Measurements from ENCODE around the gene GIGYF2. TPM values are rescaled to one million over a fixed set of nuclear protein-coding genes. Genes with fewer than 3 reads are reported as not detected.

Gene GIGYF2
- total and polyA plus RNA-seq, 9 donors: 22.1 to 83.6 (median 68.4) TPM

DNA sequence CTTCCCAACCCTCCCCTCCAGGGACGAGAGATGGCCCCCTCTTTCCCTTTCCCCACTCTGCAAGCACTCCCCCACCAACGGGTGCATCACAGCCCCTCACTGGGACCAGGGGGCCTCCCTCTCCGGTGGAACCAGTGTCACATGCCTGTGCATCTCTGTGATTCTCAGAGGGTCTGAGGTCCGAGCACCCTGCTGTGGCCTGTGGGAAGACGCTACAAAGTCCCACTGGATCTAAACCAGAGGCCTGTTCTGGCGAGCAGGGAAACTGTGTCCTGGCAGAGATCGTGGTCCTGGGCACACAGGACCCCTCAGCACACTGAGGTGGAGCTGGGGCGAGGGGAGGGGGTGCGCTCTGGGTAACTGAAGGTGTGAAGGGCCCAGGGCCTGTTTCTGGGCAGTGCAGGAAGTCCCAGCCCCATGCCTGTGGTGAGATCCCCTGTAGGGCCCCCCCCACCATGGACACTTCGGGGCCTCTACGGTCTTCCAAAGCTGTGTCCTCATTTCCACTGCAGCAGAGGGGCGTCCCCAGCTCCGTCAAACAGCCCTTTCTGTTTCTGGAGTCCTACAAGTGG, 180.9 kb downstream of the GIGYF2 start:
- no peak overlapping the region for H3K4me3 ChIP-seq
- DNase-seq: peak in 1 of 5 donors; percentile 9
- WGBS, 3 donors: 89 to 95% (median 92%) methylated on average over 13 of the region's 13 CpGs
- H3K27me3 ChIP-seq: no peaks in the 10 kb centered on the region
- H3K4me1 ChIP-seq (ENCODE audit: insufficient read depth): peaks cover 4% of the 10 kb centered on the region
- H3K27ac ChIP-seq: no peak overlapping the region
- H3K9me3 ChIP-seq: no peaks in the 10 kb centered on the region
- intact Hi-C loops (cut with DNase I): no loop called here
- no peaks in the 10 kb centered on the region for H3K36me3 ChIP-seq
- no peak for TF ChIP-seq EP300 (IDR thresholded peaks at IDR 0.05)
- TF ChIP-seq, protein P1, sequence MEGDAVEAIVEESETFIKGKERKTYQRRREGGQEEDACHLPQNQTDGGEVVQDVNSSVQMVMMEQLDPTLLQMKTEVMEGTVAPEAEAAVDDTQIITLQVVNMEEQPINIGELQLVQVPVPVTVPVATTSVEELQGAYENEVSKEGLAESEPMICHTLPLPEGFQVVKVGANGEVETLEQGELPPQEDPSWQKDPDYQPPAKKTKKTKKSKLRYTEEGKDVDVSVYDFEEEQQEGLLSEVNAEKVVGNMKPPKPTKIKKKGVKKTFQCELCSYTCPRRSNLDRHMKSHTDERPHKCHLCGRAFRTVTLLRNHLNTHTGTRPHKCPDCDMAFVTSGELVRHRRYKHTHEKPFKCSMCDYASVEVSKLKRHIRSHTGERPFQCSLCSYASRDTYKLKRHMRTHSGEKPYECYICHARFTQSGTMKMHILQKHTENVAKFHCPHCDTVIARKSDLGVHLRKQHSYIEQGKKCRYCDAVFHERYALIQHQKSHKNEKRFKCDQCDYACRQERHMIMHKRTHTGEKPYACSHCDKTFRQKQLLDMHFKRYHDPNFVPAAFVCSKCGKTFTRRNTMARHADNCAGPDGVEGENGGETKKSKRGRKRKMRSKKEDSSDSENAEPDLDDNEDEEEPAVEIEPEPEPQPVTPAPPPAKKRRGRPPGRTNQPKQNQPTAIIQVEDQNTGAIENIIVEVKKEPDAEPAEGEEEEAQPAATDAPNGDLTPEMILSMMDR (IDR thresholded peaks at IDR 0.05): no peak
- no peak for TF ChIP-seq POLR2A (IDR thresholded peaks at IDR 0.05)

DNA sequence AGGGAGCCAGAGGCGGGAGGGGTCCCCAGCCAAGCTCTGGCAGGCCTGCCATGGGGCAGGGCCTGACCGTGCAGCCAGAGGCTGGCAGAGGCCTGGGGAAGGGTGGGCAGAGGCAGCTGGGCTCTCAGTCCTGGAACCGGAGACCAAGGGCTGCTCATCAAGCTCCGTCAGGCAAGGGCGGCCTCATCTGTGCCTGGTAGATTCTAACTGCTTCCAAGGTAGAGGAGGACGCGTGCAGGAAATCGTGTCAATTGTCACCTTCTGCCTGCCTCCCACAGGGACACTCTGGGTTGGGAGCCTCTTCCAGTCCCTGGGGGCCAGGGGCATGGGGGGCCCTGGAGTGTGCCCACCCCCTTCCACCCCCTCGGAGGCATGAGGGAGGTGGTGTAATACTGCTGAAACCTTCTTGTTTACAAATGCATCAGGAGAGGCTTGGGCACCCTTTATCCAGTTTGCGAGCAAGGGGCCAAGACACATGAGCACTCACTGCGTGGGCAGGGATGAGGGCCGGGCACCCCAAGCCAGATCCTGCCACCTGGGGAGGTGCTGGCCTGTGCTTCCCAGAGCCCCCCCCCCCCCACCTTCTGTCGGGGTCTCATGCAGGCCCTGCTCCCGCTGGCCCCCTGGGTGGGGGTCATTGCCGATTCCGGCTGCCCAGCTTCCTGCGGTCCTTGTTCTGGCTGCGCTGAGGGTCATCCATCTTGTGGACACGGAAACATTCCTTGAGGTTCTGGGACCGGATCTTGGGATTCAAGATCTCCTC, 181.9 kb downstream of the GIGYF2 start:
- peaks cover 4% of the 10 kb centered on the region for H3K4me1 ChIP-seq (ENCODE audit: insufficient read depth)
- H3K36me3 ChIP-seq: no peaks in the 10 kb centered on the region
- 82 to 94% (median 88%) methylated on average over 18 to 20 of the region's 20 CpGs for WGBS, 3 donors
- H3K27ac ChIP-seq: no peak overlapping the region
- intact Hi-C loops (cut with DNase I): no loop called here
- H3K9me3 ChIP-seq: no peaks in the 10 kb centered on the region
- peak in 1 of 5 donors; percentile 19 for DNase-seq
- H3K27me3 ChIP-seq: no peaks in the 10 kb centered on the region
- no peak overlapping the region for H3K4me3 ChIP-seq
- TF ChIP-seq, protein P1 (IDR thresholded peaks at IDR 0.05): no peak
- no peak for TF ChIP-seq EP300 (IDR thresholded peaks at IDR 0.05)
- no peak for TF ChIP-seq POLR2A (IDR thresholded peaks at IDR 0.05)

DNA sequence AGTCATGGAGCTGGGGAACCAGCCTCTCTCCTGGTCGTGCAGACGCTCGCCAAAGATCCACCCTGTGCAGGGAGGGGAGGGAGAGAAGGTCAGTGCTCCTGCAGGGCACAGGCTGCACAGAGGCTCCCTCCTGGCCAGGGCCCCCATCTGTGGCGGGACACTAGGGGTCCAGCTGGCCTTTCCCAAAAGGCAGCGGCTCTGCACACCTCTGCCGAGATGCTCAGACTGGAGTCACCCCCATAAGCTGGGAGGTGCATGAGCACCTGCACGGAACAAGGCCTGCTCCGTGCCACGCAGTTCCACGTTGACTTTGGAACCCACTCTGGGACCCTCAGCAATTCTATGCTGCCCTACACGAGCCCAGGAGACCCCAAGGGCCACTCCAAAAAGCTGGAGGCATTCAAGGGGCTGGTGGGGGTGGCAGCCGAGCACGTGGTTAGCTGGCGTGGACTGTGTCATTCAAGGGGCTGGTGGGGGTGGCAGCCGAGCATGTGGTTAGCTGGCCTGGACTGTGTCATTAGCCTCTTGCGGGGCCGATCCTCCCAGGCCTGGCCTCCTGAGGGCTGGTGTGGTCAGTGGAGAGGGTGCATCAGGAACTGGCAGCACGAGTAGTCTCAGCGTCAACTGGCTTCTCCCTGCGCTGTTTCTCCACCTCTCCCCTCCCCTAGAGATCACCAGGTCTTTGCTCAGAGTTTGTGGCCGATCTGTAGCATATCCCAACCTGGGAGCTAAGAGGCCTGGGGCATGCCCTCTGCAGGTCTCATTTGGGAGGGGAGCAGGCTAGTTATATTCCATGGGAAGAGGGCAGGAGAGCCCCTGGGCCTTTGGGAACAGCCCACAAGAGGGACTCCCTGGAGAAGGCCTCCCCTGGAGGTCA, 182.7 kb downstream of the GIGYF2 start:
- peaks cover 4% of the 10 kb centered on the region for H3K4me1 ChIP-seq (ENCODE audit: insufficient read depth)
- TF ChIP-seq EP300 (IDR thresholded peaks at IDR 0.05) (no peak), POLR2A (IDR thresholded peaks at IDR 0.05) (no peak)
- TF ChIP-seq, protein P1 (IDR thresholded peaks at IDR 0.05): no peak
- H3K27me3 ChIP-seq: no peaks in the 10 kb centered on the region
- intact Hi-C loops (cut with DNase I): no loop called here
- H3K27ac ChIP-seq: no peak overlapping the region
- 86 to 88% (median 87%) methylated on average over 20 to 21 of the region's 21 CpGs for WGBS, 3 donors
- no peaks in the 10 kb centered on the region for H3K36me3 ChIP-seq
- no peaks in the 10 kb centered on the region for H3K9me3 ChIP-seq
- no peak overlapping the region for H3K4me3 ChIP-seq
- DNase-seq: peak in 1 of 5 donors; percentile 19

DNA sequence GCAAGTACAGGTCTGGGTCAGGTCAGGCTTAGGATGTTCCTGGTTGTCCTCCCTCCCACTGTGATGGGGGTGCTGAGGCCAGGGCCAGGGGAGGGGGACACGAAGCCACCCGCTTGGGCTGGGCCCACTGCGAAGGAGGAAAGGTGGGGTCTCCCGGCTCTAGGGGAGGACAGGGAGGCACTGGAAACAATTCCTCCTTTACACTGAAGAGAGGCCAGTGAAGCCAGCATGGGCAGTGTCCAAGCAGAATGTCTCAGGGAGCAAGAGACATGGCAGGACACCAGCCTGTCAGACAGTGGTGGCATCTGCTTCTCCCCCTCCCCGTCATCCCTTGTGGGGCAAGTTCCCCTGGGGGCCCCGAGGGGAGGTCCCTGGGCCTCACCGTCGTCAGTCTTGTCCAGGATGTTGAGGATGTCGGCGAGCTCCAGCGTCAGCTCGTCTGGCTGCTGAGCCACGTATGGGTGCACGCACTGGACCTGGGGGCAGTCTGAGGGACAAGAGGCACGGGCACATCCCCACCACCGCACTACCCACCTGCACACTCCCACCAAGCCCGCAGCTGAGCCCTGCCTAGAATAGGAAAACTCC, 183.7 kb downstream of the GIGYF2 start:
- Histone ChIP-seq H3K4me3 (no peak overlapping the region), H3K36me3 (no peaks in the 10 kb centered on the region), H3K9me3 (no peaks in the 10 kb centered on the region), H3K27me3 (no peaks in the 10 kb centered on the region), H3K27ac (no peak overlapping the region), H3K4me1 (ENCODE audit: insufficient read depth) (peaks cover under 1% of the 10 kb centered on the region)
- 73 to 77% (median 75%) methylated on average over 17 of the region's 17 CpGs for WGBS, 3 donors
- intact Hi-C loops (cut with DNase I): no loop called here
- no peak for TF ChIP-seq EP300 (IDR thresholded peaks at IDR 0.05)
- no peak for TF ChIP-seq POLR2A (IDR thresholded peaks at IDR 0.05)
- TF ChIP-seq, protein P1 (IDR thresholded peaks at IDR 0.05): no peak
- peak in 1 of 5 donors; percentile 20 for DNase-seq
